Neural progenitor cell (in vitro differentiated cells): ENCODE data around the gene KIAA0753. TPM values are rescaled to one million over a fixed set of nuclear protein-coding genes. Genes with fewer than 3 reads are reported as not detected.

ENCODE experiments used
- DNase-seq: peaks from one replicate; pipeline ENCODE4 v3.0.0-alpha.2; 2016; ENCODE audit warnings: low spot score
- H2AFZ ChIP-seq: fragments of 200-600 bp; sonication (generic); replicated peaks from 2 replicates; pipeline ENCODE4 v1.6.1; 2016; ENCODE audit warnings: antibody characterized with exemption
- H3F3A ChIP-seq: fragments of 200-600 bp; sonication (generic); 2 replicates; pipeline ENCODE4 v1.6.1; 2016; ENCODE audit warnings: antibody characterized with exemption, low read depth
- H3K27ac ChIP-seq: fragments of 200-600 bp; sonication (generic); 2 replicates; pipeline ENCODE4 v1.5.1; 2016; ENCODE audit warnings: mild to moderate bottlenecking
- H3K27me3 ChIP-seq: fragments of 200-600 bp; sonication (generic); 2 replicates; pipeline ENCODE4 v1.6.1; 2016; ENCODE audit warnings: mild to moderate bottlenecking, moderate library complexity
- H3K36me3 ChIP-seq: fragments of 200-600 bp; sonication (generic); 2 replicates; pipeline ENCODE4 v1.5.1; 2016
- H3K4me1 ChIP-seq: fragments of 200-600 bp; sonication (generic); 2 replicates; pipeline ENCODE4 v1.6.1; 2016; ENCODE audit warnings: mixed run types
- H3K4me2 ChIP-seq: fragments of 200-600 bp; sonication (generic); 2 replicates; pipeline ENCODE4 v1.6.1; 2016
- H3K4me3 ChIP-seq: fragments of 200-600 bp; sonication (generic); 2 replicates; pipeline ENCODE4 v1.5.1; 2016
- H3K79me2 ChIP-seq: fragments of 200-600 bp; sonication (generic); 2 replicates; pipeline ENCODE4 v1.6.1; 2016; ENCODE audit warnings: low read depth
- H3K9ac ChIP-seq: fragments of 200-600 bp; sonication (generic); 2 replicates; pipeline ENCODE4 v1.6.1; 2016
- H3K9me3 ChIP-seq: fragments of 200-600 bp; sonication (generic); 2 replicates; pipeline ENCODE4 v1.5.1; 2016; ENCODE audit warnings: low read depth
- H4K20me1 ChIP-seq: fragments of 200-600 bp; sonication (generic); 2 replicates; pipeline ENCODE4 v1.6.1; 2016; ENCODE audit warnings: low read depth
- H3K27ac Mint-ChIP-seq: 3 replicates; pipeline ENCODE4 v1.8.0; 2021; ENCODE audit warnings: mixed read lengths
- H3K27me3 Mint-ChIP-seq: 2 replicates; pipeline ENCODE4 v1.8.0; 2022; ENCODE audit warnings: low read depth, mild to moderate bottlenecking, inconsistent platforms, moderate library complexity, mixed read lengths; ENCODE audit not compliant: insufficient read depth
- H3K36me3 Mint-ChIP-seq: 3 replicates; pipeline ENCODE4 v1.8.0; 2021; ENCODE audit warnings: mixed read lengths
- H3K4me1 Mint-ChIP-seq: 3 replicates; pipeline ENCODE4 v1.8.0; 2021; ENCODE audit warnings: mixed read lengths
- H3K4me3 Mint-ChIP-seq: 3 replicates; pipeline ENCODE4 v1.8.0; 2021; ENCODE audit warnings: mild to moderate bottlenecking, moderate library complexity, mixed read lengths
- H3K9me3 Mint-ChIP-seq: 3 replicates; pipeline ENCODE4 v1.8.0; 2020; ENCODE audit warnings: mixed read lengths
- CTCF ChIP-seq: fragments of 200-600 bp; sonication (generic); IDR thresholded peaks from 2 replicates; pipeline ENCODE4 v1.5.1; 2017; ENCODE audit warnings: antibody characterized with exemption, mild to moderate bottlenecking
- EZH2 ChIP-seq: fragments of 200-600 bp; sonication (generic); IDR thresholded peaks from 2 replicates; pipeline ENCODE4 v1.6.1; 2017; ENCODE audit warnings: antibody characterized with exemption, mild to moderate bottlenecking, moderate library complexity
- EZH2phosphoT487 ChIP-seq: fragments of 200-600 bp; sonication (generic); IDR thresholded peaks from 2 replicates; pipeline ENCODE4 v1.6.1; 2017; ENCODE audit warnings: antibody characterized with exemption
- total RNA-seq: library from RNA; depleted of rRNA; stranded (reverse); fragments of >200 nt; gene quantifications from 2 replicates; pipeline ENCODE4 v1.2.3, GENCODE V29; 2015; ENCODE audit warnings: low replicate concordance

KIAA0753 gene
- total RNA-seq, 1 donor from 2014 or later, result 24.1 TPM

- Histone ChIP-seq H3K36me3 (no peaks in the 10 kb centered on the region), H3K4me1 (peaks cover 15% of the 10 kb centered on the region), H4K20me1 (no peaks in the 10 kb centered on the region), H3K27ac (no peak overlapping the region), H3K4me3 (no peak overlapping the region), H2AFZ (no peak overlapping the region), H3F3A (peaks cover 4% of the 10 kb centered on the region), H3K79me2 (no peaks in the 10 kb centered on the region), H3K9ac (no peak overlapping the region), H3K4me2 (no peak overlapping the region), H3K27me3 (peaks cover 9% of the 10 kb centered on the region), H3K9me3 (no peaks in the 10 kb centered on the region)
- Mint-ChIP-seq H3K9me3 (no peaks in the 10 kb centered on the region), H3K36me3 (no peaks in the 10 kb centered on the region), H3K27me3 (peaks cover 13% of the 10 kb centered on the region), H3K27ac (no peak overlapping the region), H3K4me1 (peaks cover 15% of the 10 kb centered on the region), H3K4me3 (no peak overlapping the region)
- DNase-seq, result no peak
- TF ChIP-seq EZH2 (no peak), EZH2phosphoT487 (no peak), CTCF (no peak)
Observed at GRCh38 chr17:6549384-6550036, 91.0 kb downstream of the KIAA0753 start.

DNA sequence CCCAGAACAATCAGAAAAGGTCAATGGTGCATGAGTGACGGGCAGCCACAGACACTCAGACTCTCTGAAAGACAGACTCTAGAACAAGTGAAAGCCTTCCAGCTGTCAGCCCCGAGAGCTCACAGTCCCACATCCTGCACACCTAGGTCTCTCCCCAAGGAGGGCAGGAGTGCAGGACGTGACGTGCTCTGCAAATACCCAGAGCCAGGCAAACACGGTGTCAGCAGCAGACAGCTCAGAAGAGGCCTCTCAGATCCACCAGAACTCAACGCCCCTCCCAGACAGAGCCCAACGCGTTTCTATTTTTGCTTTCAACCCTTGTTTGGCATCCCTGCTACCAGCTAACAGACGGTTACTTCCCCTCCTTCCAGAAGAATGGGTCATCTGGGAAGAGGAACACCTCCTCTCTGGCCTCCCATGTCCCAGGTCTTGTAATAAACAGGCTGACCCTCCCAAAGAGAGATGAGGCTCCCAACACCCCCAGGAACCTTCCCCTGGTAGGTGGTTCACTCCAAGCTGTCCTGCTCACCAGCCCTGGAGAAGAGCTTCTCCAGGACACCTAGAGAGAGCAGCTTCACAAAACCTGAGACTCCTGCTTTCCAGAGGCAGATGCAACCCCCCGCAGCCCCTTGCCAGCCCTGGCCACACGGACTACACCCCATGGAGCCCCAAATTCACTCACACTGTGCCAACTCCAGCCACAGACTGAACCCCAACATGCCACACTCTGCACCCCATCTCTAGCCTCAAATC, 91.8 kb downstream of the KIAA0753 start:
- Histone ChIP-seq H3K27ac (no peak overlapping the region), H3K27me3 (peaks cover 1% of the 10 kb centered on the region), H4K20me1 (no peaks in the 10 kb centered on the region), H3K4me2 (no peak overlapping the region), H2AFZ (no peak overlapping the region), H3K79me2 (no peaks in the 10 kb centered on the region), H3K9ac (no peak overlapping the region), H3F3A (no peaks in the 10 kb centered on the region), H3K9me3 (no peaks in the 10 kb centered on the region), H3K4me3 (no peak overlapping the region), H3K36me3 (no peaks in the 10 kb centered on the region), H3K4me1 (peaks cover 15% of the 10 kb centered on the region)
- no peak for DNase-seq
- Mint-ChIP-seq H3K36me3 (no peaks in the 10 kb centered on the region), H3K27ac (peak overlapping the region; percentile 44), H3K9me3 (no peaks in the 10 kb centered on the region), H3K27me3 (peaks cover 15% of the 10 kb centered on the region), H3K4me3 (no peak overlapping the region), H3K4me1 (peaks cover 10% of the 10 kb centered on the region)
- TF ChIP-seq EZH2 (no peak), CTCF (no peak), EZH2phosphoT487 (no peak)

DNA sequence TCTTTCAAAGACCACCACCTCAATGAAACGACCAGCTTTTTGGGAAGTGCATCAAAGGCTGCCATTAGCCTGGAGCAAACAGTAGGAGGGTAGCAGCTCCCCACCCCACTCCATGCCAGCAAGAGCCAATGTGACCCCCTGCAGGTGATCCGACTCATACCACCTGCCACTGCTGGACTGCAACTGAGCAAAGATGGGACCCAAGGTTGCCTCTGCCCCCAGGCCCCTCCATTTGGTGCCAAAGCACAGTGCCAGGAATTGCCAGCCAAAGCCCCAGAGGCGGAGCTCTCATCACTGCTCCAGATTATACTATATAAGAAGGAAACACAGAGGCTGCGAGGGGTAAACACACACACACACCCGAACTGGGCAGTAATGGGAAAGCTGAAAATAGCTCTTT, 92.5 kb downstream of the KIAA0753 start:
- H3K4me2 ChIP-seq, result no peak overlapping the region
- H4K20me1 ChIP-seq, result no peaks in the 10 kb centered on the region
- H3K27me3 ChIP-seq, result no peaks in the 10 kb centered on the region
- H3K9ac ChIP-seq, result no peak overlapping the region
- no peak for DNase-seq
- Mint-ChIP-seq H3K27me3 (peaks cover 17% of the 10 kb centered on the region), H3K4me1 (peaks cover 10% of the 10 kb centered on the region), H3K36me3 (no peaks in the 10 kb centered on the region), H3K4me3 (no peak overlapping the region), H3K9me3 (no peaks in the 10 kb centered on the region), H3K27ac (peak overlapping the region; percentile 44)
- peaks cover 15% of the 10 kb centered on the region for H3K4me1 ChIP-seq
- no peak overlapping the region for H3K4me3 ChIP-seq
- H3F3A ChIP-seq, result no peaks in the 10 kb centered on the region
- no peaks in the 10 kb centered on the region for H3K36me3 ChIP-seq
- no peaks in the 10 kb centered on the region for H3K9me3 ChIP-seq
- H2AFZ ChIP-seq, result no peak overlapping the region
- no peak overlapping the region for H3K27ac ChIP-seq
- TF ChIP-seq CTCF (no peak), EZH2phosphoT487 (no peak), EZH2 (no peak)
- H3K79me2 ChIP-seq, result no peaks in the 10 kb centered on the region
